CD4-positive, alpha-beta T cell (primary cell): ENCODE results near the gene IQGAP2. TPM values are rescaled to one million over a fixed set of nuclear protein-coding genes. Genes with fewer than 3 reads are reported as not detected.
"Not testable (repeated sequence)": the region's sequence is repeated elsewhere in the genome, so short reads cannot be mapped to it uniquely, and the experiment has no call there.

ENCODE experiments used
- ATAC-seq: fragments of 200-7000 bp; cut with Tn5 transposase; one replicate; pipeline ENCODE4 v1.10.0; 2022; ENCODE audit warnings: mild to moderate bottlenecking; ENCODE audit not compliant: poor library complexity
- CTCF ChIA-PET: fragments of 350-600 bp; sonication (Branson Sonifier 250); formaldehyde crosslinking; loops from one replicate; lab custom pipeline; 2021; ENCODE audit warnings: antibody characterized with exemption, inconsistent platforms; lab: Charles Lee
- POLR2A ChIA-PET: fragments of 350-600 bp; sonication (Branson Sonifier 250); formaldehyde crosslinking; loops from one replicate; lab custom pipeline; 2021; ENCODE audit warnings: antibody characterized with exemption, inconsistent platforms; lab: Charles Lee
- DNase-seq, 14 experiments: peaks; one replicate each; pipeline ENCODE4 v3.0.0-alpha.2; 2013 to 2020; ENCODE audit warnings: mixed read lengths in 2 of 14
- H3K27ac ChIP-seq, 2 donors: one replicate each; pipeline versions ENCODE4 v1.5.1 to v1.7.0; 2013; ENCODE audit warnings: low read length in 2 of 2, low read depth in 1 of 2, mild to moderate bottlenecking in 1 of 2
- H3K27me3 ChIP-seq, 2 experiments: 1 replicate in 1 of 2; 2 replicates in 1 of 2; pipeline versions ENCODE4 v1.6.1 to v1.7.0; 2013; ENCODE audit warnings: low read length in 2 of 2, control low read depth in 1 of 2, mild to moderate bottlenecking in 1 of 2, moderate library complexity in 1 of 2; ENCODE audit not compliant: insufficient read depth in 2 of 2, control insufficient read depth in 1 of 2
- H3K36me3 ChIP-seq: one replicate; pipeline ENCODE4 v1.6.1; 2013; ENCODE audit warnings: low read length, control low read depth; ENCODE audit not compliant: insufficient read depth
- H3K4me1 ChIP-seq: one replicate; pipeline ENCODE4 v1.6.1; 2013; ENCODE audit warnings: low read length, control low read depth; ENCODE audit not compliant: insufficient read depth
- H3K4me3 ChIP-seq: one replicate; pipeline ENCODE4 v1.5.1; 2013; ENCODE audit warnings: mild to moderate bottlenecking, low read length, moderate library complexity
- H3K9me3 ChIP-seq, 2 experiments: 1 replicate in 1 of 2; 2 replicates in 1 of 2; pipeline versions ENCODE4 v1.6.1 to v1.7.0; 2013; ENCODE audit warnings: low read length in 2 of 2, mild to moderate bottlenecking in 2 of 2, control low read depth in 1 of 2, moderate library complexity in 1 of 2; ENCODE audit not compliant: control insufficient read depth in 1 of 2, insufficient read depth in 1 of 2
- H3K27ac Mint-ChIP-seq: one replicate; pipeline ENCODE4 v1.8.0; 2020; ENCODE audit warnings: mixed read lengths
- H3K27me3 Mint-ChIP-seq: one replicate; pipeline ENCODE4 v1.8.0; 2021; ENCODE audit warnings: mixed read lengths
- H3K36me3 Mint-ChIP-seq: one replicate; pipeline ENCODE4 v1.8.0; 2021; ENCODE audit warnings: low read depth, mixed read lengths
- H3K4me1 Mint-ChIP-seq: one replicate; pipeline ENCODE4 v1.8.0; 2021; ENCODE audit warnings: low read depth, mixed read lengths
- H3K4me3 Mint-ChIP-seq: one replicate; pipeline ENCODE4 v1.8.0; 2020; ENCODE audit warnings: mild to moderate bottlenecking, mixed read lengths
- H3K9me3 Mint-ChIP-seq: one replicate; pipeline ENCODE4 v1.8.0; 2020; ENCODE audit warnings: mixed read lengths
- CTCF ChIP-seq: fragments of 200-600 bp; IDR thresholded peaks from one replicate; pipeline ENCODE4 v1.8.0; 2022; ENCODE audit warnings: antibody characterized with exemption, mild to moderate bottlenecking
- intact Hi-C, 2 experiments: fragments of 100-400 bp; cut with DNase I in 1 of 2; cut with micrococcal nuclease in 1 of 2; formaldehyde crosslinking; loops; one replicate each; pipeline versions ENCODE4 v1.15.1 to v1.9.0; 2023 to 2025; cut with DNase I, micrococcal nuclease
- total RNA-seq, 174 experiments: library from RNA in 2 of 174; stranded (reverse) in 2 of 174; gene quantifications; one replicate each; pipeline ENCODE4 v1.2.3 and lab custom pipeline; 2021 to 2026

The IQGAP2 gene
- total RNA-seq, 2 experiments from 2014 or later: 58.8 TPM

- CTCF ChIA-PET: interaction anchor here (0.8 to 4.9 kb wide), 6 partner anchors 18 to 216 kb away, joined by 3 to 35 read pairs (median 5); partner anchors contain the start of gene IQGAP2
- Mint-ChIP-seq H3K9me3 (no peaks in the 10 kb centered on the region), H3K27me3 (no peaks in the 10 kb centered on the region), H3K27ac (peak overlapping the region; percentile 92), H3K4me3 (peak overlapping the region; percentile 67), H3K36me3 (peaks cover 12% of the 10 kb centered on the region), H3K4me1 (peaks cover 66% of the 10 kb centered on the region)
- POLR2A ChIA-PET: interaction anchor here (0.6 to 3.1 kb wide), 20 partner anchors 8 to 1311 kb away, joined by 3 to 79 read pairs (median 4); partner anchors contain the start of genes AGGF1, ANKRD31 and IQGAP2
- peak; percentile 68 for ATAC-seq
- peaks cover 57% of the 10 kb centered on the region for H3K4me1 ChIP-seq
- H3K4me3 ChIP-seq: peak overlapping the region; percentile 27
- peak overlapping the region; percentile 71 to 82 for H3K27ac ChIP-seq
- intact Hi-C loops: loop anchor here (1.0 to 10.0 kb wide), 8 partner anchors 35 to 833 kb away; partner anchors contain the start of gene POC5 (in 2 of the 2)
- DNase-seq: peak; percentile 4 to 92 (median 41)
- no peak for TF ChIP-seq CTCF
- no peaks in the 10 kb centered on the region for H3K36me3 ChIP-seq
- H3K27me3 ChIP-seq: no peaks in the 10 kb centered on the region
- H3K9me3 ChIP-seq: no peaks in the 10 kb centered on the region
These were observed 144.3 kb downstream of the IQGAP2 start for GRCh38 chr5:76547242-76547890.

GRCh38 chr5:76547891-76548524 is 144.9 kb downstream of the IQGAP2 start:
- Mint-ChIP-seq H3K36me3 (peaks cover 16% of the 10 kb centered on the region), H3K9me3 (no peaks in the 10 kb centered on the region), H3K27me3 (no peaks in the 10 kb centered on the region), H3K4me1 (peaks cover 63% of the 10 kb centered on the region), H3K4me3 (peak overlapping the region; percentile 67), H3K27ac (peak overlapping the region; percentile 92)
- Histone ChIP-seq H3K4me1 (peaks cover 50% of the 10 kb centered on the region), H3K27ac (peak overlapping the region; percentile 54 to 82), H3K36me3 (no peaks in the 10 kb centered on the region), H3K27me3 (no peaks in the 10 kb centered on the region), H3K9me3 (no peaks in the 10 kb centered on the region), H3K4me3 (peak overlapping the region; percentile 27)
- DNase-seq (no peak), ATAC-seq (peak; percentile 5)
- no peak for TF ChIP-seq CTCF
- POLR2A ChIA-PET: interaction anchor here (0.9 to 3.1 kb wide), 16 partner anchors 7 to 1311 kb away, joined by 3 to 79 read pairs (median 6); partner anchors contain the start of genes AGGF1, ANKRD31 and IQGAP2
- CTCF ChIA-PET: interaction anchor here (1.3 to 4.9 kb wide), 4 partner anchors 19 to 217 kb away, joined by 3 to 35 read pairs (median 8); partner anchors contain the start of gene IQGAP2
- intact Hi-C loops: loop anchor here (1.0 to 10.0 kb wide), 8 partner anchors 35 to 833 kb away; partner anchors contain the start of gene POC5 (in 2 of the 2)

- no peak overlapping the region for H3K4me3 ChIP-seq
- no peak for TF ChIP-seq CTCF
- Mint-ChIP-seq H3K9me3 (no peaks in the 10 kb centered on the region), H3K27me3 (no peaks in the 10 kb centered on the region), H3K4me1 (peaks cover 61% of the 10 kb centered on the region), H3K4me3 (peak overlapping the region; percentile 67), H3K36me3 (peaks cover 16% of the 10 kb centered on the region), H3K27ac (peak overlapping the region; percentile 92)
- intact Hi-C loops: loop anchor here (5.0 to 10.0 kb wide), 5 partner anchors 296 to 834 kb away; partner anchors contain the start of gene POC5 (in 2 of the 2)
- no peaks in the 10 kb centered on the region for H3K9me3 ChIP-seq
- POLR2A ChIA-PET: interaction anchor here (1.8 to 3.1 kb wide), 4 partner anchors 76 to 1312 kb away, joined by 6 to 79 read pairs (median 12); partner anchors contain the start of genes ANKRD31 and IQGAP2
- DNase-seq (no peak), ATAC-seq (no peak)
- peaks cover 44% of the 10 kb centered on the region for H3K4me1 ChIP-seq
- CTCF ChIA-PET: interaction anchor here (1.3 to 4.9 kb wide), 4 partner anchors 20 to 218 kb away, joined by 3 to 35 read pairs (median 8); partner anchors contain the start of gene IQGAP2
- H3K36me3 ChIP-seq: no peaks in the 10 kb centered on the region
- H3K27me3 ChIP-seq: no peaks in the 10 kb centered on the region
- peak overlapping the region; percentile 54 to 82 for H3K27ac ChIP-seq
These were observed 145.6 kb downstream of the IQGAP2 start for GRCh38 chr5:76548525-76549229.

GRCh38 chr5:76550881-76551280 is 147.8 kb downstream of the IQGAP2 start:
- H3K27ac Mint-ChIP-seq, POLR2A ChIA-PET, H3K4me3 ChIP-seq, H3K9me3 ChIP-seq, H3K27ac ChIP-seq, H3K4me3 Mint-ChIP-seq, CTCF ChIA-PET, H3K27me3 ChIP-seq, H3K36me3 ChIP-seq, DNase-seq, H3K27me3 Mint-ChIP-seq, H3K9me3 Mint-ChIP-seq, intact Hi-C loops, ATAC-seq: not testable (repeated sequence)
- H3K4me1 Mint-ChIP-seq: peaks cover 68% of the 10 kb centered on the region
- H3K4me1 ChIP-seq: peaks cover 39% of the 10 kb centered on the region
- H3K36me3 Mint-ChIP-seq: peaks cover 25% of the 10 kb centered on the region
